ENCODE data around the gene BABAM2.
"Not testable (repeated sequence)": the region's sequence is repeated elsewhere in the genome, so short reads cannot be mapped to it uniquely, and the experiment has no call there.

BABAM2 gene

DNA sequence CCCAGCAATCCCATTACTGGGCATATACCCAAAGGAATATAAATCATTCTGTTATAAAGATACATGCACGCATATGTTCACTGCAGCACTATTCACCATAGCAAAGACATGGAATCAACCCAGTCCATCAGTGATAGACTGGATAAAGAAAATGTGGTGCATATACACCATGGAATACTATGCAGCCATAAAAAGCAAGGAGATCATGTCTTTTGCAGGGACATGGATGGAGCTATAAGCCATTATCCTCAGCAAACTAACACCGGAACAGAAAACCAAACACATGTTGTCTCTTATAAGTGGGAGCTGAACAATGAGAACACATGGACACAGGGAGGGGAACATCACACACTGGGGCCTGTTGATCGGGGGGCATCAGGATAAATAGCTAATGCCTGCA is 441.3 kb downstream of the BABAM2 start:
- not testable (repeated sequence) for DNase-seq (ENCODE audit: low read depth)

DNA sequence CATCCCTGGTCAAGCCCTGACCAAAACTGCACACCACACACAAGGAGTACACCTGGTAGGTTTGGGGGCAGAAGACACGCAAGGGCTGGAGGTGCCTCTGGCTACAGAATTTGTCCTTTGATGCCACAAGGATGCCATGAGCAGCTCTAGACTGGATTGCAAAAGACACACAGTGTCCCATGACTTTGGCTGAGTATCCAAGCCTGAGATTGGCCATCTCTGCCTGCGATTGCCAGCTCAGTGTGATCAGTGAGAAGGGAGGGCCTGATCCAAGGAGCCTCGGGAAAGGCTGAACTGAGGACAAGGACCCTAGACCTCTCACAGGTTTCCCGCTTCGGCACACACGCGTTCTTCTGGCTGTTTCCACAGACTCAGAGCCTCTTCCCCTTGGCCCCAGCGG is 442.2 kb downstream of the BABAM2 start:
- DNase-seq (ENCODE audit: low read depth), result no peak

GRCh38 chr2:28333606-28334526 is 443.3 kb downstream of the BABAM2 start:
- DNase-seq (ENCODE audit: low read depth), result no peak

GRCh38 chr2:28334527-28334894 is 444.0 kb downstream of the BABAM2 start:
- no peak for DNase-seq (ENCODE audit: low read depth)

- not testable (repeated sequence) for DNase-seq (ENCODE audit: low read depth)
Observed at GRCh38 chr2:28335265-28335664, 444.7 kb downstream of the BABAM2 start.

- no peak for DNase-seq (ENCODE audit: low read depth)
Observed at GRCh38 chr2:28335666-28336065, 445.1 kb downstream of the BABAM2 start.

DNA sequence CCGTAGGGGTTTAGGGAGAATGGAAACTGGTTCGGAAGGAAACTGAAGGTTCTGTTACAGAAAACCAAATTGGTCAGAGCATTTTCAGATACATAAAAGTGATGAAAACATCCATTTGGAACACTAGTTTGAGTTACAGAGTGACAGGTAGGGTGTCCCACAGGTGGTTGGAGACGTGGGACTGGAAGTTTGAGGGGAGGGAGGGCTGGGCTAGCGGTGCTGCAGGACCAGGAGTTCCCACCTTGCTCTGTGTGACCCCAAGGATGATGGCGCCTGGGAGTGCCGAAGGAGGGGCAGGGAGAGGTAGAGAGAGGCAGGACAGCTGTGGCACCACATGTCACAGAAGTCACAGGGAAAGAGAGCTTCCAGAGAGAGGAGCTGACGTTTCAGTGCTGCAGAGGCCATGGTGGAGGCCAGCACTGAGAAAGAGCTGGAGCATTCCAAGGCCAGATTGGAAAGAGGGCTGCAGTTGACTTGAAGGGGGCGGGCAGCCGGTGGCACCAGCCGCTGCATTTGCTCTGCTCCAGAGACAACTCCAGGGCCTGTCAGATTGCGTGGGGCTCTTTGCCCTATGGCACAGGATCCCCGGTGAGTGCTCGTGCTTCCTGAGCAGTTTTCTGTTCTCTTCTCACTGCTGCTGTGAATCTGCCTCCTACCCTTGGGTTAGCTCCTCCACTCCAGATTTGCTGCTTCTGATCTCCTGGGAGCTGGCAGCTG is 445.9 kb downstream of the BABAM2 start:
- DNase-seq (ENCODE audit: low read depth), result no peak

DNA sequence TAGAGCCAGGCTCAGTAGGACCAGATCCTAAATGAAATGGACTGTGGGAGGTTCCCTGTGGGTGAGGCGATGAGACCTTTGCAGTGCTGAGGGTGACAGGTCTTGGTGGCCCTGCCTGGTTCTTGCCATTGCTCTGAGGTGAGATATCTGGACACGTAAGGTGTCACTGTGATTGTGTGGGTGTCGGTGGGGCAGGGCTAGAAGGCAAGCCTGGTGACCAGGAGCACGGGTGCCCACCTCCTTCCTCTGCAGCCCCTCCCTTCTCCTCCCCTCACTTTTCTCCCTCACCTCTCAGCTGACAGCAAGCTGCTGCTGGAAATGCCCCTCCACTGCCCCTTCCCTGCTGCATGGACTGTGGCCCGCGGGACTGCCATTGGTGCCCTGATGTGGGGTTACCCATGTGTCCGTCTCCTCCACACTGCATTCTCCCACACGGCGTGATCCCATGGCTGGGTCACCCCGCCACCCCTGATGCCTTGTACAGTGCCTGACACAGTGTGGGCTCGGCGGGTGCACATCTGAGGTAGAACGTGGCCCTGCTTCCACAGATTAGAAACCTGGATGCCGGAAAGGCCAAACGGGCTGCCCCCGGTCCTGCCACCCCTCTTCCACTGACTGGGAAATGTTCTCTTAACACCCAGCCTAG is 446.6 kb downstream of the BABAM2 start:
- DNase-seq (ENCODE audit: low read depth), result no peak

GRCh38 chr2:28338046-28338817 is 447.7 kb downstream of the BABAM2 start:
- no peak for DNase-seq (ENCODE audit: low read depth)

DNA sequence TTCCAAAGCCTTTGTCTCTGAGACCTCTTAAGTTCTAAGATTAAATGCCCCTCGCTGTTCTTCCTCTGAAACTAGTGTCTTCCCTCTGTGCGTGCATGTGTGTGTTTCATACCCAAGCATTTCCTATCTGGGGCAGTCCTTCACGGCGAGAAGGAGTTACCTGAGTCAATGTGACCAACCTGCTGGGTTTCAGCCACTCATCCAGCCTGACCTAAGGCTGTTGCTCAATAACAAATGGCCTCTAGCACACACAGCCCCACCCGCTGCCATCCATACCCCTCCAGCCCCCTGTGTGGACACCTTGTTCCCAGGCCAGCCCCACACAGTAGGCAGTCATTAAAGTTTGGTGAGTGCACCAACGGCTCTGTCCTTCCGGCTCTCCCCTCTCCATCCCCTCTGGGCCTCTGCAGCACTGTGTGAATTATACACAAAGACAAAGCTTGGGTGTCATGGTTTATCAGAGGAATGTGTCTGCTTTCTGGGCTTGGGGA is 448.3 kb downstream of the BABAM2 start:
- no peak for DNase-seq (ENCODE audit: low read depth)

DNA sequence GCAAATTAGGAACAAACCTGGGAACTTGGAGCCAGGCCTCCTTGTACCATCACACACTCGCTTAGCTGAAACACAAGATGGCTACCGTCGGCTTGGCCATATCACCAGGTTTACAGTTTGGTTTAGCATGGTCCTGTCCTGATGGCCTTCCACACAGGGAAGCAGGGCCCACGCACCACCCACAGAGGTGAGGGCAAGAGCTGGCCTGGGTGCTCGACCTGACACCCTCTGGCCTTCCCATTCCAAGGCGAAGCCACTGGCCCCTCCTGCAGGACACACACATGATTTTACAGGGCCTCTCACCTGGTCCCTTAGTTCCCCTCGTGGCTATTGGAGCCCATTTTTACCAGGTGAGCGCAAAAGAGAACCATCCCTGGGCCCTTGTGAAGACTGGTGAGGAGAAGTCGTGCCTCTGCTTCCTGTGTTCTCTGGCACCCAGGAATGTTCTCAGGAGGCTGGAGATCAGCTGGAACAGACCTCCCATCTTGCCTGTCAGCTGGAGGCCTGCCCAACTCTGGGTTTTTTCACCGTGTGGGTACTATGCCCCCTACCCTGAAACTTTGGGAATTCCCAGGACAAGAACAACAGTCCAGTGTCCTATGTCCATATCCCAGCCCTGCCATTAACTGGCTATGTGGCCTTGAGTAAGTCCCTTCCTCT is 449.1 kb downstream of the BABAM2 start:
- DNase-seq (ENCODE audit: low read depth), result no peak

GRCh38 chr2:28340312-28341202 is 450.0 kb downstream of the BABAM2 start:
- DNase-seq (ENCODE audit: low read depth), result no peak

GRCh38 chr2:28341208-28341891 is 450.8 kb downstream of the BABAM2 start:
- DNase-seq (ENCODE audit: low read depth), result no peak

GRCh38 chr2:28342081-28342967 is 451.8 kb downstream of the BABAM2 start:
- DNase-seq (ENCODE audit: low read depth), result no peak

DNA sequence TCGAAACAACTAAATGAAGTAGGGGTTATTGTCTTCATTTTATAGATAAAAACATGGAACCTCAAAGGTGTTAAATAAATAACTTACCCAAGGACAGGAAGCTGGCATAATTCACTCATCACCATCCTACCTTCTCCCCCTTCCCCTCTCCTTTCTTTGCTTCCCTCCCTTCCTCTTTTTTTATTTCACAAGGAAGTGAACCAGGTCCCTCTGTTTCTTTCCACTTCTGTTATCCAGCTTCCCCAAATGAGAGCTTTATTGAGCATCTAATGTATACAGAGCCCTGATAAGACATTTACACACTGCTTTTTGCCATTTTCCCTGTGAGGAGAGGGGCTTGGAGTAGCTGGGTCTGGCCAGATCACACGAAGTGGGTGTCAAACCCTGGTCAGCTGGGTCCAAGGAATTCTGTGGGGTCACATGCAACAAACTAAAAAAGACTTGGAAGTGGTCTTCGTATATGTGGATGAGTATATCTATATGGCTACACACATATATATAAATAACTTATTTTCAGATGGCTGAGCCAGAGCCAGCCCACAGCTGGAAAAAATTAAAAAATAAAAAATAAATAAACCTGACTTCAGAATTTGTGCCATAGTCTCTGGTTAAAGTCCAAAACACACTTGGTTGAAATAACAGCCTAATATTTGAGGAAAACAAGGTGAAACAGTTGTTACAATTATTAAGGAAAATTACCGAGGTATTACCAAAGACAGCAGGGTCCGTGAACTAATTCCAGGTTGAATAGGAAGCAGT is 452.8 kb downstream of the BABAM2 start:
- DNase-seq (ENCODE audit: low read depth), result no peak

DNA sequence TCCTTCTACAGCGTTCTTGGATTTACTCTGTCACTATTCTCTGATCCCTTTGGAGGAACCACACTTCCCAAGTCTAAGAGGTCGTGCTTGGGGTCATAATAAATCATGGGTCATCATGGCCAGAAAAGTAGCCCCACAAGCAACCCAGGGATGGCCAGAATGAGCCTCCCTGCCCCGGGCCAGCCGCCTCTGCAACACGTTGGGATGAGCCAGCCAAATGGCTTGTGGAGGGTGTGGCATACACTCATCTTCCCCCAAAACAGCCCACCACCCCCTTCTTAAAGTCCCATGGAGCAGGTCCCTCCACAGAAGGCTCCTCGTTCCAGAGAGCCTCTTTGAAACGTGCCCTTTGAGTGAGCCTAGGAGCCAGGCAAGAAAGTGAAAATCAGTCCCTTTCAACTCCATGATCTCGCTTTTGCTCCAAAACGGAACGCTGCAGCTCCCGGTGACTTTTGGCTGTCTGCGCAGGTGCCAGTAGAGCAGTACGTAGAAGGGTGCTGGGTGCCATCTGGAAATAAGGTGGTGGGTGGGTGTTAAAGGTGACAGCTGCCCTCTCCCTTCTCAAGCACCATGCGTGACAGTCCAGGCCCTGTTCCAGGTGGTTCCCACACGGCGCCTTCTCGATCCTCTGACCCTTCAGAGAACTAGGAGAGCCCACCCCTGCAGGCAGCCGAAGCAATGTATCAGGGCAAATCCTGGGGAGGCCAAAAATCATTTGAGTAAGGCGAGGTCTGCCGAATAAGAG is 453.6 kb downstream of the BABAM2 start:
- no peak for DNase-seq (ENCODE audit: low read depth)

DNA sequence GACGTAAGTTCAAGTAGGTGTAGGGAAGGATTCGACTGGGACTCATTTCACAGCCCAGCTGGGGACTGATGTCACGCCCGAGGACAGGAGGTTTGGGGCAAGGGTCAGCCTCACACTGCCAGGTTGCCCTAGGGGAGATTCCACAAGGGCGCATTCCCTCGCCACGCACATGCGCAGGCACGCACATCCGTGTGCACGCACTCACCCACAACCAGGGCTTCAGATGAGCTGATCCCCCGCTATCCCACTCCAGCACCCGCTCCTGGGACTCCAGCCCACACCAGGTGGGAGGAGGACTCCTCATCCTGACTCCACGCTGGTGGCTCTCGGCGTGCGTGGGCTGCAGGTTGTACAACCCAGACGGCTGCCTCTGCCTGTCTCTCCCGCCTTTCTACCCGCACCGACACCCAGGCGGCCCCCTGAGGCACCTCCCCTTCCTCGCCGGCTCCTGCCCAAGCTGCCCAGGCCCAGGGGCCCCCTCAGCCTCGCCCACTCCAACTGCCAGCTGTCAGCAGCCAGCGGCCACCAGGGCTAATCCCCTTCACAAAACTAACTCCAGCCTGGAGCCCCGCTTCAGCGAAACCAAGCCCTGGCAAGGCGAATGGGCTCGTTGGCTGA is 454.3 kb downstream of the BABAM2 start:
- no peak for DNase-seq (ENCODE audit: low read depth)
